DND-41 (cell line): ENCODE results near the gene TP53I13.

Experiments used
- CTCF ChIP-seq: IDR thresholded peaks from 2 replicates; pipeline ENCODE4 v1.5.1; 2012; ENCODE audit warnings: borderline replicate concordance, low read length, moderate library complexity, mild to moderate bottlenecking; ENCODE audit not compliant: poor library complexity, severe bottlenecking; ENCODE audit errors: extremely low read depth
- EZH2 ChIP-seq: IDR thresholded peaks from 3 replicates; pipeline ENCODE4 v1.6.1; 2012; ENCODE audit warnings: borderline replicate concordance, low read depth, mild to moderate bottlenecking, moderate library complexity, low read length, inconsistent platforms; ENCODE audit not compliant: severe bottlenecking

GRCh38 chr17:29585080-29585751 lies 16.7 kb downstream of the TP53I13 start:
- TF ChIP-seq CTCF (peak; percentile 42), EZH2 (no peak)
